GM18868 (cell line): ENCODE measurements around the gene SLC17A3.

Source experiments
- ATAC-seq: cut with Tn5 transposase; IDR thresholded peaks from one replicate; pipeline ENCODE4 v1.9.1; 2021; ENCODE audit warnings: mild to moderate bottlenecking, moderate library complexity; ENCODE audit not compliant: unreplicated experiment

The SLC17A3 gene

DNA sequence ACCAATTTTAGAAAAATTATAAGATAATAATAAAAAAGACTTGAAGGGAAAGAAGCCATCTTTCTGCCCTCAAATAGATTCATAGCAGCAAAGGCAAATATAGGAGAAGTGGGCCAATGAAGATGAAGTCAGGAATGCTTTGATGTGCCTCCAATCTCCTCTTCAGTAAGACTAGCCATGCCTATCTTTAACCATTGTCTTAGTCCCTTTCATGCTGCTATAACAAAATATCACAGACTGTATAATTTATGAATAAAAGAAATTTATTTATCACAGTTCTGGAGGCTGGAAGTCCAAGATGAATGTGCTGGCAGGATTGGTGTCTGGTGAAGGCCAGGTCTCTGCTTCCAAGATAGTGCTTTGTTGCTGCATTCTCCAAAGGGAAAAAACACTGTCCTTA, 18.8 kb upstream of the SLC17A3 start:
- no peak for ATAC-seq

DNA sequence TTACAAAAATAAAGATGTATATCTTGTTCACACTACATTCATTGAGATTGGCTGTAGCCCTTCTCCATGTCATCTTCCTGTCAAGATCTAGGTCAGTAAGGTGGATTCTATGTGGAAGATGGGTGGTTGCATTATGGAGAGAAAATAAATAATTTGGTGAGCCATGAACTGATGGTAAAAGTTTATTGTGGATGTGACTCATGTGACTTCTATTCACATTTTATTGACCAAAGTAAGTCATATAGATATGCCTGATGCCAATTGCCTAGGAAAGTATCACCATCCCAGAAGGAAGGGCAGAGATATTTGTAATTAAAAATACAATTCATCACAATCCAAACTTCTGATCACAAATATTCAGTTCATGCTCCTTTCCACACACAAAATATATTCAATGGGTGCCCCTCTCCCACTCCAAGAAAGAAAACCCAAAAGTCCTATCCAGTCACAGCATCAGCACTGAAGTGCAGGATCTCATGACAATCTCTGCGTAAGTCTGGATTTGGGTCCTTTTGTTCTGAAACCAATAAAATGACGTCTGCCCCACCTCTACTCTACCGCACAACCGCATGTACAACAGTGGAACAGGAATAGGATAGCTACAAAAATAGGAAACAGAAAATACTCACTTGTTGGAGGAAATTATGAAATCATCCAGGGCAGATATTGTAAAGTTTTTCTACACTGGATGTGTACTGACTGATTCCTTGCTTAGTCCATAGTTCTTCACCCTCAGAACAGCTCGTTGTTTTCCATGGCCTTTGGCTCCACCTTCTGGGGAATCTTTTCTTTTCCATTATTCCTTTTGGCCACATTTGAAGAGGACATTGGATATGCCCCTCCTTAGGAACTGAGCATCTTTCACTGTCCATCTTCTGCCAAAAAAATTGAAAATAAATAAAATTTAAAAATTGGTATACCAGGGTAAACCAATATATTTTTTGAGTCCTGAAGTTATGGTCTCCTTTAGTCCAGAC, 16.1 kb upstream of the SLC17A3 start:
- no peak for ATAC-seq

DNA sequence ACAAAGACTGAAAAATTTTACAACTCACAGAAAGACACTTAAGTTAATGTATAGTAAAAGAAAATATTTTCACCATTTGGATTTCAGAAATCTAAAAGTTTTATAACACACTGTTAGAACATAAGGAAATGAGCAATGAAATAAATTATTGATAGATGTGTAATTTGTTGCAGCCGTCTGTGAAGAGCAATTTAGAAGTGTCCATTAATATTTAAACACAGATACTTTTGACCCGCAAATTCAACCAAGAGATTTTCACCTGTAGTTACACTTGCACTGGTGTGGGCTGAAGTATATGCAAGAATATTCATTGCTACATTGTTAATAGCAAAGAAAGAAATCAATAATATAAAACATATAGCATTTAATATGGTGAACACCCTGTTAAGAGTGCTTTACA, 14.6 kb upstream of the SLC17A3 start:
- no peak for ATAC-seq

DNA sequence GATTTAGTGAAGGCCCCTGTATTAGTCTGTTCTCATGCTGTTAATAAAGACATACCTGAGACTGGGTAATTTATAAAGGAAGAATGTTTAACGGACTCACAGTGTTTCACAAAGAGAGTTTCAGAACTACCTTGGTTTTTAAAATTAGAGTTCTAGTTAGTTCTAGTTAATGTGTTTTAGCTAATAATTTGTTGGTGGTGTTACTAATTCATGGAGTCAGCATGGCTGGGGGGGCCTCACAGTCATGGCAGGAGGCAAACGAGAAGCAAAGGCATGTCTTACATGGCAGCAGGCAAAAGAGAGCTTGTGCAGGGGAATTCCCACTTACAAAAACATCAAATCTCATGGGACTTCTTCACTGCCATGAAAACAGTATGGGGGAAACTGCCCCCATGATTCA, 12.0 kb upstream of the SLC17A3 start:
- no peak for ATAC-seq

DNA sequence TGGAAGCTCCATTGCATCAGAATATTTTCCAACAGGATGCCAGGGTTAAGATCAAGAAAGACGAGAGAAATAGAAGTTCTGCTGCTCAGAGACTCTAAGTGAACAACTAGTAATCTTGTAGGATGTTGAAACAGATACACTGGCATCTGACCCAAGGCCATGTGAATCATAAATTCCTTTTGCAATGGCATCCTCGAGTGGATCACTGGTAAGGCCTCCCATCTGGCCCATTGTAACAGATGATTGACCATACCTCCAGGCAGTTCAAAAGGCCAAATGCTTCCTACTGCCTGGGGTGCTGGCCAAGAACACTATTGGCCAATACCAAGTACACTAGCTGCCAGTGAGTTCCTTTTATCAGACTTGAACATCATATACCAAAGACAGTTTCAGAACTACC, 9.9 kb upstream of the SLC17A3 start:
- no peak for ATAC-seq

DNA sequence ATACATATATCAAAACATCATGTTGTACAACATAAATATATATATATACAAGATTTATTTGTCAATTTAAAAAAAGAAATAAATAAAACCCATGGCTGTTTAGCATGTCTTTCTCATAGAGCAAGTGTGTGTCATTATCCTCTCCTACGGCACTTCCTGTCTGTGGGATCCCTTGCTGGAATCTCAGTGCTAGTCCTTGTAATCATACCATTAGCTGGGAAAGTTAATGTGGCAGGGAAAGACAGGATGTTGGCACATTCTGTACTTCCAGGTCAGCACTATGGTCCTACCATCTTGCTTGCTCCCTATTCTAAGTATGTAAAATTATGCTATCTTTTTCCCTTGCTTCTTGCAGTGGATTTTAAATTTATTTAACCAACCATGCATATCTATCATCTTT, 9.5 kb upstream of the SLC17A3 start:
- ATAC-seq = no peak

DNA sequence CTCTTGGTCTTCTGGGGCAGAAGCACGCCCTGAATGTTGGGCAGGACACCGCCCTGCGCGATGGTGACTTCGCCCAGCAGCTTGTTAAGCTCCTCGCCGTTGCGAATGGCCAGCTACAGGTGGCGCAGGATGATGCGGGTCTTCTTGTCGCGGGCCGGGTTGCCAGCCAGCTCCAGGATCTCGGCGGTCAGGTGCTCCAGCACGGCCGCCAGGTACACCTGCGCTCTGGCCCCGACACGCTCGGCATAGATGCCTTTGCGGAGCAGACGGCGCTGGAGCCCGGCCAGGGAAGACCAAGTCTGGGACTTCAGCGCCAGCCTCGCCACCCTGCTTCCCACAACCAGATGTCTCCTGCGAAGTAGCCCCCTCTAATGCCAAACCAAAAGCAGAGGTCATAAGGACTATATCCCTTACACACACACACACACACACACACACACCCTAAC, 8.0 kb upstream of the SLC17A3 start:
- no peak for ATAC-seq

DNA sequence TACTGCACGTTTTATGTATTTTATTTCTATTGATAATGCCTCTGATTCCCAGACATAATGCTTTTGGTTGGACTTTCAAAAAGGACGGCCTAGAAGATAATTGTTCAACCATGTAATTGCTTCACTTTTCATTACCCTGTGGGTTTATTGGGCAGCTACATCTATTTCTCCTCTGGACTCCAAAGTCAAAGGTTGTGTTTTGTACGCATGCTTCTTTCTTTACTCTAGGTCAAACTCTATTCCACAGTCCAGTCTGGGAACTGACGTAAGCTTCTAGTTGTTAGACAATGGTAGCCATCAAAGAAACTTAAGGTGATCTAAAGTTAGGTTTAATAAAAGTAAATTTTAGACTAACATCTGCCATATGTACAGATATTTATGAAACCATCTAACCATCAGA, 6.6 kb upstream of the SLC17A3 start:
- ATAC-seq = no peak

DNA sequence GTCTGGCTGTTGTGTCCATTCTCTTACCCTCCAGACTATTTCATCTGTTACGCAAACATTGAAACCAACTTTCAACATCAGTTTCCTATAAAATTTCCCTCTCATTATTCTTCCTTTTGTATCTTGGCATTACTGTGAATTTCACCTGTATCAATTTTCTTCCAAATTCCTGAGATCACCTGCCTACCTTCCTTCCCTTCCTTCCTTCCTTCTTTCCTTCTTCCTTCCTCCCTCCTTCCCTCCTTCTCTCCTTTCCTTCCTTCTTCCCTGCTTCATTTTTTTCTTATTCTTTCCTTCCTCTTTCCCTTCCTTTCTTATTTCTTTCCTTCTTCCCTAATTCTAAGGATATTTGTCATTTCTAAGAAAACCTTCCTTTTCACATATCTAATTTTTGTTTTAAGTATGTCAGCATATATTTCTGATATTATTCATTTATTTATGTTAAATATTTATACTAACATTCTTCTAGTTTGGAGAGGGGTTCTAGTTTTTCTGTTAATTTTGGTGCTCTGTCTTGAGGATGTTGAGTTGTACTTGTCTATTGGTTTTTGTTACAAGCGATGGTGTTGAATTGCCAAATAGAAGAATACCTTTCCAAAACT, 4.8 kb upstream of the SLC17A3 start:
- no peak for ATAC-seq

DNA sequence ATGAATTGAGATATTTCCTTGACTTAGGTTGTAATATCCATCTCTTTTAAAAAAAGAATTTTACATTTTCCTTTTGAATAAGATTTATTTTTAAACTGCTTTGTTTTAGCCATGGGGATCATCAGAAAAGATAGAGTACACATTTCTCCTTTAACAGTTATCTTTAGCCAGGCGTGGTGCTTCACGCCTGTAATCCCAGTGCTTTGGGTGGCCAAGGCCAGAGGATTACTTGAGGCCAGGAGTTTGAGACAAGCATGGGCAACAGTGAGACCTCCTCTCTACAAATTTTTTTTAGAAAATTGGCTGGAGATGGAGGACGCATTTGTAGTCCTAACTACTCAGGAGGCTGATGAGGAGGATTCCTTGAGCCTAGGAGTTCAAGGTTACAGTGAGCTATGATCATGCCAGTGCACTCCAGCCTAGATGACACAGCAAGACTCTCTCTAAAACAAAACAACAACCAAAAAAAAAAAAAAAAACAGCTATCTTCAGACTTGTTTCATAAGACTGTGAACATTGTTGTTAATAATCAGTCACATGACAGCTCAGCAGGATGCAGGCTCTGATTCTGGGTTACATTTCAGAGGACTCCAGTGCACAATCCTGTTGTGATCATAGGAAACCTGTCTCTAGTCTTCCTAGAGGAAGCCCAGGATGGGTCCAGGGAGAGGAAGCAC, 2.0 kb upstream of the SLC17A3 start:
- no peak for ATAC-seq

DNA sequence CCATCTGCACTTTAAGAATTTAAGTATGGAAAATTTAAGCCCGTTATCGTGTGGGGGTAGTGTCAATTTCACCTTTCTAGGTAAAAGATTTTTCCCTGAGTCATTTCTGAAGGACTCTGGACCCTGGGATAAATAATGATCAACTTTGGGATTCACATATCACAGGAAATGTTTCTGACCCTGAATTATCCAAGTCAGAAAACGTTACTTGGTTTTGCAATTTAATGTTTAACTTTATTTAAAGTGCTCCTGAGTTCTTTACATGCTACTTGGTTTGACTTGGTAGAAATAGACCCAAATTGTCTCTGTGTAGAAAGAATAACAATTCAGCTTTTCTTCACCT, 1.5 kb upstream of the SLC17A3 start:
- ATAC-seq = no peak

DNA sequence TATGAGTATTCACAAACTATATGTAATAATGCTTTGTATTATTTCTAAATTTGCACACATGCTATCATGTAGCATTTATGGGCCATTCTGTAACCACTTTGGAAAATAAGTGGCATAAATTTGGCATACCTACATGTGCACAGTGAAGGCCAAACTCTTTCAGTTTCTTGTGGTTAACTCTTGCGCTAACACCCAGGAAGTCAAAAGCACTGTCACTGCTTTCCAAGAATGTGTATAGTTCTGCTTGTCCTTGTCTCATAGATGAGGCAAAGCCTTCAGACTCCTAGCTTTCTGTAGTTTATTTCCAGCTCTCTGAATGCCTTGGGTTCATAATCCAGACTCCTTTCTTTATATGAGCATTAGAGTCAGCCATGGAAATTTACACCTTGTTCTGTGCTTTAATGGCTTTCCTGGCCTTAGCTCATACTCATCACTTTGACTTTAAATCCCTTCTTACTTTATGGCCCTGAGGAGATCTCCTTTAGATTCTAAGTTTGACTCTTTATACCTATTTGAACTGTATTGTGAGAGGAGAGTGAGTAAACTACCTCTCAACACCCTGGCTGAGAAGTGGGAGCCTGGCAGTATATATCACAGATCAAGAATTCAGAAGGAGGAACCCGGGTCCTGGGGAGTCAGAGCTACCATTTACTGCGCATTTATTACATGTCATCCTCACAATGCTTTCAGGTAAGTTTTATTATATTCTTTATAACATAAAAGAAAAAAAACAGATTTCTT, 949 bp upstream of the SLC17A3 start:
- ATAC-seq = no peak

DNA sequence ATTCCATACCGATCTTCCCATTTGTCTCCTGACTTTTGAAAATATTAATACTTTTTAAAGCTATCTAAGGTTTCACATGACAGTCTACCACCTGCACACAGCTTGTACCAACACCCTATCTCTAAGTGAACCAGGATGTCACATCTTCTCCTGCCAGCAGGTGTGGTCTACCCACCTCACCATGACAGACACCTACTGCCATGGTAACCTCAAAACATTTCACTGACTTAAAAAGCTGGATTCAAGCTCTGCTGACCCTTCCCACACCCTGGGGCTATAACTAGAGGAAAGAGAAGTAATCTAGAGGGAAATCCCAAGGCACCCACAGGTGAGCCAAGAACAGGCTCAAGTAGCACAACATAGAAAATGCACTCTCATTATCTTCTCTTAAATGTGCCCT, 1.2 kb downstream of the SLC17A3 start:
- ATAC-seq = no peak

DNA sequence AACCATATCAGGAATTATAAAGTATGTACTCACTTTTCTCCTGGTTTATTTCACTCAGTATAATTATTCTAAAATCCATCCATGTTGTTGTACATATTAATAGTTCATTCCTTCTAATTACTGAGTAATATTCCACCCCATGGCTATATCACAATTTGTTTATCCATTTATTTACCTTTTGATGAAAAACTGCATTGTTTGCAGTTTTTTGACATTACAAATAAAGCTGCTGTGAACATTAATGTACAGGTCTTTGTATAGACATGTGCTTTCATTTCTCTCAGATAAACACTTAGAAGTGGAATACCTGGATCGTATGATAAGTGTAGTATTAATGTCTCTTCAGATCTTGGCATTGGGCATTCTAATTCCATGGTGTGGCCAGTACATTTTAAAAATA, 4.2 kb downstream of the SLC17A3 start:
- ATAC-seq = no peak

DNA sequence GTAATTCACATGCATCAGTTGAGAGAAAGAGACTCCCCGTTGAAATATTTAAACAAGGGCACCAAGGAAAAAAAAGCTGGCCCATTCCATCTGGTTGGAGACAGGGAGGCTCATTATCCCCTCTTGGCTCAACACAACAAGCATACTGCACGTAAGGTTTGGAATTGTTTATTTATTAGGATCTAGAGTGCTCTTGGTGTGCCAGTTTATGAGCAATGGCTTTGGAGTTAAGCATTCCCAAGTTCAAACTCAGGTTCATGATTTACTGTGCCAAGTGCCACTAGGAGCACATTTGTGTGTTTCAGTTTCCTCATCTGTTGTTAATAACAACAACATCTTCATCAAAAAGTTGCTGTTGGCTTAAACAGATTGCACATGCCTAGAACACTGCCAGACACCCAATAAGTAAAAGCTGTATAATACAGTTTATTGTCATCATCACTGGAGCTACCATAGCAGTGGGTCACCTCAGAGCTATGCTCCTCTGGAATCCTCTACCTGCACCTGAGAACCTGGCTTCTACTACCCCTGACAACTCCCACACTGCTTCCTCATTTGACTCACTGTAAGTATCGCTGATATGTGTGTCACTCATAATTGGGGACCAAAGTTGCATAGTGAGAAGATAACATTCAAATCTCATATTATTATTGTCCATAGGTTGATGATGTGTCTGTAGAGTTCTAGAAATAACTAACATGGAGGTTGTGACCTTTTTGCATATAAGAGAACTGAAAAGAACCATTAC, 5.4 kb downstream of the SLC17A3 start:
- no peak for ATAC-seq

DNA sequence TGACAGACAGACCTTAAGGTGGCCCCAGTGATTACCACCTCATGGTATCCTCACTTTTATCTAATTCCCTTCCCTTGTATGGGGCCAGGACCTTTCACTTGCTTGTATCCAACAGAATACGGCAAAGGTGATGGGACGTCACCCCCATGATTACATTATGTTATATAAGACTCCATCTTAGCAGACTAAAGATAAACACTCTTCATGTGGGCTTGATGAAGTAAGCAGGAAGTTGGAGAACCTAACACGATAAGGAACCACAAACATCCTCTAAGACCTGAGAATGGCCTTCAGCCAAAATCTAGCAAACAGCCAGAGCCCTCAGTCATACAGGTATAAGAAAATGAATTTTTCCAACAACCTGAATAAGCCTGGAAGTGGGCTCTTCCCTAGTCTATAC, 8.0 kb downstream of the SLC17A3 start:
- ATAC-seq = no peak

DNA sequence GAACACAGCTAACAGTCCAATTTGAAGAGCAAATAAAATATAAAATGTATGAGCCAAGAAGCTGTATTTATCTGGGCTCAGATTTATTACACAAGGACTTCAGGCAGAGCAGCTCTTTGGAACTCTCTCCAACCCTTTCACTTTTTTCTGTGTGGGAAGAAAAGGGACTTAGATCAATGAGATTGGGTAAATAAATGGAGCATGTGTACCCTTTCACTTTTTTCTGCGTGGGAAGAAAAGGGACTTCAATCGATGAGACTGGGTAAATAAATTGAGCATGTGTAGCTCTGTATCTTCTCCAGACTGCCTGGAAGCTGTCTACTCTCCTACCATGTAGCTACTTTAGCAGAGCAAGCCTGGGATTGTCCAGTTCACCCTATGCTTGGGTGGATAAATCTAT, 10.7 kb downstream of the SLC17A3 start:
- no peak for ATAC-seq

DNA sequence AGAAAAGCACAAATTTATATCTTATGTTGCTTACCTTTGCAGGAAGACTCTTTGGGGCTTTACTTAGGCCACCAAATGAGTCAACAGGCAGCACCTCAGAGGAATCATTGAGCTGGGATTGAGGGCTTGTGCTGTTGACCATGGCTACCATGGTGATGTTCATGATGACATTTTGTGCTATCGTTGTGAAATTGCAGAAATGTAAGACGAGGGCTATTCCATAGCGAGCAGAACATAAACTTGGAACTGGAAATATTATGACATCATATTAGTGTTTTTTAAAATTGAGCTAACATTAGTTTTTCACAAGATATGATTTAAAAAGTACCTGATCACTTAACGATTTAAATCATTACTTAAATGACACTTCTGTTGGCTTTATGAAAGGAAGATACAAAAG, 11.8 kb downstream of the SLC17A3 start:
- ATAC-seq = no peak

DNA sequence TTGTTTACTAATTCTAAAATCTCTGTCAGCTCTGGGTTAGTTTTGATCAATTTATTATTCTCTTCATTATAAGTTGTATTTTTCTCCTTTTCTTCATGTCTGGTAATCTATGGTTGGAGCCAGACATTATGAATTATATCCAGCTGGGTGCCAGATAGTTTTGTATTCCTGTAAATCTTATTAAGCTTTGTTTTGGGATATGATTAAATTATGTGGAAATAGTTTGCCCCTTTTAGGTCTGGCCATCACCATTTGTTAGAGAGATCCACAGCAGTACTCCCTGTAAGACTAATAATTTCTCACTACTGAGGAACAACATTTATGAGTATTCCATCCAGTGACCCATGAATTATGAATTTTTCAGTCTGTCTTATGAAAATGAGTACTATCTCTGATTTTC, 21.3 kb downstream of the SLC17A3 start:
- ATAC-seq = no peak

DNA sequence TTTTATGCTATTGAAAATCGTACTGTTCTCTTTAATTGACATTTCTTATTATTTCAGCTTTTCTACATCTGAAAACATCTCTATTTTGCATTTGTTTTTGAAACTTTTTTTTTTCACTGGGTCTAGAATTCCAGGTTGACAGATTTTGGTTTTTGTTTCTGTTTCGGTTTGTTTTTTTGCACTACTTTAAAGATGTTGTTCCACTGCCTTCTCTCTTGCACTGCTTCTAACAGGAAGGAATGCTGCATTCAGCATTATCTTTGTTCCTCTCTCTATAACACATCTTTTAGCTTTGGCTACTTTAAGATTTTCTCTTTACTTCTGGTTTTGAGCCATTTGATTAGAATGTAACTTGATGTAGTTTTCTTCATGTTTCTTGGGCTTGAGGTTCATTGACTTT, 22.1 kb downstream of the SLC17A3 start:
- no peak for ATAC-seq

DNA sequence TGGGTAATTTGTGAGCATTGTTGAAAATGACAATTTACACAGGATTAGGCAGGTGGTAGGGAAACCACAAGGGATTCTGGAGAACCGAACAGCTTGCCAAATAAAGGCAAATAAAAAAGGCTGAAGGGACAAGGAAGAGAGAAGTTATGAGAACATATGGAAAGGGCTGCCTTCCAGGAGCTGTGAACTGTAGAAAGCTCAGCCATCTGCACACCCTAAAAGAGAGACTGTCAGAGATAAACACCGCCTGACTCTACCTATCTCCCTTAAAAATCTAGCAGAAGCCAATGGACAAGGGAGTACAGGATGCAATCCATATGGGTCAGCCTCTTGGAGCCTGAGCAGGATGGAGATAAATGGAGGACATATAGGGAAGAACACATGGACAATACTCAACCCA, 29.5 kb downstream of the SLC17A3 start:
- no peak for ATAC-seq
